ENCODE data around the gene ZNF582. TPM values are rescaled to one million over a fixed set of nuclear protein-coding genes. Genes with fewer than 3 reads are reported as not detected.
"Not testable (repeated sequence)": the region's sequence is repeated elsewhere in the genome, so short reads cannot be mapped to it uniquely, and the experiment has no call there.

ZNF582 gene
- total RNA-seq, 1 donor from 2014 or later = 2.1 TPM

DNA sequence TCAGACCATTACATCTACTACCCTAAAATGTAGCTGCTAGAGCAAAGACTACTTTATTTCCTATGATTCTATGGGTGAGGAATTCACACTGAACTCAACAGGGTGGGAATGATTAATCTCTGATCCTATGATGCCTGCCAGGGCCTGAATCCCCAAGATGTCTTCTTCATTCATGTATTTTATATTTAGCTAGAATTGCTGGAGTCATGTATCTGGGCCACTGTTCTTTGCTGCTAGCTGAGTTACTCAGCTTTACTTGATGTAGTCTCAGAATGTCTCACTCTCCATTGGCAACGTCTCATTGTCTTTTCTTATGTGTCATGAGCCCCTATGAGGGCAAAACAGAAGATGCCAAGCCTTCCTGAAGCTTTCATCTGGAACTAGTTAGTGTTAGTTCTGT, 21.1 kb downstream of the ZNF582 start:
- Mint-ChIP-seq H3K27me3 (no peaks in the 10 kb centered on the region), H3K4me3 (no peak overlapping the region), H3K4me1 (peaks cover 12% of the 10 kb centered on the region), H3K27ac (no peak overlapping the region), H3K9me3 (peaks cover 49% of the 10 kb centered on the region), H3K36me3 (ENCODE audit: low read depth) (peaks cover 59% of the 10 kb centered on the region)
- intact Hi-C loops (cut with micrococcal nuclease) = no loop called here
- no peak for DNase-seq

- no peak overlapping the region for H3K27ac Mint-ChIP-seq
- peaks cover 47% of the 10 kb centered on the region for H3K9me3 Mint-ChIP-seq
- intact Hi-C loops (cut with micrococcal nuclease) = no loop called here
- no peaks in the 10 kb centered on the region for H3K27me3 Mint-ChIP-seq
- H3K4me3 Mint-ChIP-seq = no peak overlapping the region
- H3K4me1 Mint-ChIP-seq = peaks cover 12% of the 10 kb centered on the region
- peaks cover 42% of the 10 kb centered on the region for H3K36me3 Mint-ChIP-seq (ENCODE audit: low read depth)
- no peak for DNase-seq
Observed at GRCh38 chr19:56369886-56370676, 23.3 kb downstream of the ZNF582 start.

DNA sequence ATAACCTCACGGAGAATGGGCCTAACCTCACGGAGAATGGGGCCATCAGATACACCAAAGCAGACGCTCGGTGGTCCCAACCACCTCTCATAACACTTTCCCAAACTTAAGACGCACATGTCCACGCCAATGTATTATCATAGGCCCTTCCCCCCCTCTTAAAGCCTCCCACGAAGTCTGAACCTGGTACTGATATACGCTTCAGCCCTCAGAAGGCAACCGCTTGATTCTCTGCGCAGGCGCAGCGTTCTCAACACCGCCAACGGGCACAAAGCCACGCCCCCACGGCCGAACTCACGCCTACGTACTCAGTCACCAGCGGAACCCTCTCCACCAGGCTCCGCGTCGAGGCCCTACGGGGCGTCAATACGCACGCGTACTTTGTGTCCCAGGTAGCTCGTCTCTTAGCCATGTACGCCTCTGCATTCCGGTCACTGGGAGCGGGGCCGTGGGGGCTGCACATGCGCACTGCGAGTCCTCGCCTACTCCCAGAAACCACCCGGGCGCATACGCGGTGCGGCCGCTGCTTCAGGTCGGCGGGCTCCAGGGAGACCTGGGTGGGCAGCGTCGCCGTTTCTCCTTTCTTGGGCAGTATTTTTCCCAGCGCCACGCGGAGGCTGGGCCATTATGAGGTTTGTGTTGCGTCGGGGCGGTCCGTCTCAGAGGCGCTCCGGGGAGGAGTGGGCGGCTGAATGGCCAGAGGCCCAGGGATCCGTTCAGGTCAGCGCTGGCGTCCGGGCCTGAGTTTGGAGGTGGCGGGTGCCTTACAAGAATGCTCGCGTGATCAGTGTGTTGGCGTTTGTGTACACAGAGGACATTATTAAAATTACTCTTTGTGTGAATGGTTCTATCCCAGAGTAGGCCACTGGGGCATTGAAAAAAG, 25.3 kb downstream of the ZNF582 start:
- DNase-seq = peak; percentile 90
- intact Hi-C loops (cut with micrococcal nuclease) = no loop called here
- H3K27me3 Mint-ChIP-seq = no peaks in the 10 kb centered on the region
- H3K4me1 Mint-ChIP-seq = peaks cover 12% of the 10 kb centered on the region
- H3K4me3 Mint-ChIP-seq = peak overlapping the region; percentile 88
- H3K9me3 Mint-ChIP-seq = peaks cover 32% of the 10 kb centered on the region
- H3K27ac Mint-ChIP-seq = peak overlapping the region; percentile 84
- H3K36me3 Mint-ChIP-seq (ENCODE audit: low read depth) = peaks cover 22% of the 10 kb centered on the region

GRCh38 chr19:56360841-56361240, 32.5 kb downstream of the ZNF582 start:
- no peak overlapping the region for H3K27ac Mint-ChIP-seq
- intact Hi-C loops (cut with micrococcal nuclease) = no loop called here
- no peaks in the 10 kb centered on the region for H3K27me3 Mint-ChIP-seq
- H3K9me3 Mint-ChIP-seq = peaks cover 25% of the 10 kb centered on the region
- no peaks in the 10 kb centered on the region for H3K36me3 Mint-ChIP-seq (ENCODE audit: low read depth)
- H3K4me1 Mint-ChIP-seq = no peaks in the 10 kb centered on the region
- no peak overlapping the region for H3K4me3 Mint-ChIP-seq
- DNase-seq = no peak

- Mint-ChIP-seq H3K4me1 (no peaks in the 10 kb centered on the region), H3K36me3 (ENCODE audit: low read depth) (no peaks in the 10 kb centered on the region), H3K9me3 (peaks cover 18% of the 10 kb centered on the region), H3K27me3 (no peaks in the 10 kb centered on the region), H3K27ac (no peak overlapping the region), H3K4me3 (no peak overlapping the region)
- intact Hi-C loops (cut with micrococcal nuclease) = no loop called here
- DNase-seq = no peak
Observed at GRCh38 chr19:56356944-56357343, 36.4 kb downstream of the ZNF582 start.

DNA sequence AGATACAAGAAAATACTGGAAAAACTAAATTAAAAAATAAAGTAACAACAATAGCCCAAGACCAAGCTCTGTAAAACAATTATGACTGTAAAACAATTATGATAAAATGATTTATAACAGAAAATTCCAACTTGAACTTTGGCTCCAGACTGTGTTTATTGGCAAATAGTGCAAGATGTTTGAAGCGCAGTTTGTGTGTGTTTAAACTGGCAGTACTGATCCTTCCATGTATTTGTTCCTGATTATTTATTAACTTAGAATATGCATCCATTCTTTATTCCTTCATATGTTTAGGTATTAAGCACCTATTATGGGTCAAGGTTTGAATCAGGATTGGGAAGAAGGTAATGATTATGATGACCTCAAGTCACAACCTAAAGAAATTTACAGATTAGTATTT, 37.8 kb downstream of the ZNF582 start:
- no peaks in the 10 kb centered on the region for H3K4me1 Mint-ChIP-seq
- peaks cover 15% of the 10 kb centered on the region for H3K9me3 Mint-ChIP-seq
- no peaks in the 10 kb centered on the region for H3K27me3 Mint-ChIP-seq
- no peak overlapping the region for H3K4me3 Mint-ChIP-seq
- no peaks in the 10 kb centered on the region for H3K36me3 Mint-ChIP-seq (ENCODE audit: low read depth)
- no peak overlapping the region for H3K27ac Mint-ChIP-seq
- no peak for DNase-seq
- intact Hi-C loops (cut with micrococcal nuclease) = no loop called here

GRCh38 chr19:56351208-56351607, 42.1 kb downstream of the ZNF582 start:
- no peaks in the 10 kb centered on the region for H3K36me3 Mint-ChIP-seq (ENCODE audit: low read depth)
- H3K4me1 Mint-ChIP-seq = no peaks in the 10 kb centered on the region

DNA sequence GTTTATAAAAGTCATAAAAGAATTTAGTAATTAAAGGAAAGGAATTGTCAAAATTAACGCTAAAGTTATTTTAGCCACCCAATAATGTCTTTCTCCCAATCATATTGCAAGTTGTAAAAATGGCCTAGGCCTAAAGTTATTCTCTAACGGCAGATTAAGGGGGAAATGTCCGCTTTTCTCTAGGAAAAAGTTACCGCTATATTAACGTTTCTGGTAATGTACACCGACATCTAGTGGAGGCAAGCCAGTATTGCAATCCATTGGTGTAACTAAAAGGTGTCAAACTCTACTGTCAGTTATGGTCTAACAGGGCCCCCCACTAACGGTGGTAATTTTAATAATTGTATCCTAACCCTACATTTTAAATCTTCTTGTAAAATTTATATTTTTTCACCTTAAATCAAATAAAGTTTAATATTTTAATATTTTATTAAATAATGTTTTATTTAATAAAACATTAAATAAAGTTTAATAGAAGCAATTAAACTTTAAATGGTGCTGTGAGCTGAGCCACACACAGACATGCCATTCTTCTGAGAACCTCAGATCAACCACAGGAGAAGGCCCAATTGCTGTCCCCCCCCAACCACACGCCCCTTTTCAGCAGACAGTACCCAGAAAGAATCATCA, 42.8 kb downstream of the ZNF582 start:
- Mint-ChIP-seq H3K27ac (no peak overlapping the region), H3K27me3 (no peaks in the 10 kb centered on the region), H3K9me3 (no peaks in the 10 kb centered on the region), H3K4me1 (no peaks in the 10 kb centered on the region), H3K4me3 (no peak overlapping the region), H3K36me3 (ENCODE audit: low read depth) (no peaks in the 10 kb centered on the region)
- intact Hi-C loops (cut with micrococcal nuclease) = loop anchor here (1.0 kb wide), 1 partner anchor 97 kb away; no protein-coding TSS in a partner anchor
- peak; percentile 84 for DNase-seq

More at GRCh38 chr19:56351208-56351607, 42.1 kb downstream of the ZNF582 start:
- Mint-ChIP-seq H3K4me3 (no peak overlapping the region), H3K27ac (no peak overlapping the region), H3K9me3 (no peaks in the 10 kb centered on the region), H3K27me3 (no peaks in the 10 kb centered on the region)
- no peak for DNase-seq
- intact Hi-C loops (cut with micrococcal nuclease) = no loop called here

- peak; percentile 69 for DNase-seq
- H3K4me3 Mint-ChIP-seq = no peak overlapping the region
Observed at GRCh38 chr19:56348289-56348877, 45.0 kb downstream of the ZNF582 start.

GRCh38 chr19:56347163-56347778, 46.1 kb downstream of the ZNF582 start:
- Mint-ChIP-seq H3K9me3 (peaks cover 6% of the 10 kb centered on the region), H3K4me1 (no peaks in the 10 kb centered on the region), H3K36me3 (ENCODE audit: low read depth) (no peaks in the 10 kb centered on the region), H3K27me3 (no peaks in the 10 kb centered on the region), H3K27ac (no peak overlapping the region), H3K4me3 (no peak overlapping the region)
- intact Hi-C loops (cut with micrococcal nuclease) = no loop called here
- no peak for DNase-seq

More at GRCh38 chr19:56348289-56348877, 45.0 kb downstream of the ZNF582 start:
- Mint-ChIP-seq H3K27me3 (no peaks in the 10 kb centered on the region), H3K4me1 (no peaks in the 10 kb centered on the region), H3K9me3 (no peaks in the 10 kb centered on the region), H3K27ac (no peak overlapping the region), H3K36me3 (ENCODE audit: low read depth) (no peaks in the 10 kb centered on the region)
- intact Hi-C loops (cut with micrococcal nuclease) = no loop called here

GRCh38 chr19:56341948-56342347, 51.4 kb downstream of the ZNF582 start:
- no peaks in the 10 kb centered on the region for H3K36me3 Mint-ChIP-seq (ENCODE audit: low read depth)
- no peaks in the 10 kb centered on the region for H3K4me1 Mint-ChIP-seq
- H3K27ac Mint-ChIP-seq = no peak overlapping the region
- no peaks in the 10 kb centered on the region for H3K27me3 Mint-ChIP-seq
- intact Hi-C loops (cut with micrococcal nuclease) = no loop called here
- no peak for DNase-seq
- H3K9me3 Mint-ChIP-seq = peaks cover 14% of the 10 kb centered on the region
- H3K4me3 Mint-ChIP-seq = no peak overlapping the region

- intact Hi-C loops (cut with micrococcal nuclease); H3K4me1 Mint-ChIP-seq; H3K27ac Mint-ChIP-seq; H3K4me3 Mint-ChIP-seq; DNase-seq; H3K27me3 Mint-ChIP-seq; H3K36me3 Mint-ChIP-seq (ENCODE audit: low read depth): not testable (repeated sequence)
- peaks cover 14% of the 10 kb centered on the region for H3K9me3 Mint-ChIP-seq
Observed at GRCh38 chr19:56339031-56339430, 54.3 kb downstream of the ZNF582 start.

GRCh38 chr19:56337077-56337476, 56.3 kb downstream of the ZNF582 start:
- H3K9me3 Mint-ChIP-seq; H3K4me1 Mint-ChIP-seq; H3K36me3 Mint-ChIP-seq (ENCODE audit: low read depth); DNase-seq; H3K27ac Mint-ChIP-seq; H3K27me3 Mint-ChIP-seq; H3K4me3 Mint-ChIP-seq; intact Hi-C loops (cut with micrococcal nuclease): not testable (repeated sequence)
